Endometrial microvascular endothelial cells (primary cell): ENCODE data around the gene NOA1. TPM values are rescaled to one million over a fixed set of nuclear protein-coding genes. Genes with fewer than 3 reads are reported as not detected.

Source experiments
- in situ Hi-C: cut with HindIII; loops from 2 replicates; pipeline ENCODE4 v1.10.0; 2017; ENCODE audit warnings: low sequenced_read_pairs, low pct_unique_long_range_greater_than_20kb; ENCODE audit errors: inconsistent ontology term
- total RNA-seq: library from RNA; depleted of rRNA; stranded (reverse); fragments of >200 nt; gene quantifications from one replicate; pipeline ENCODE4 v1.2.3, GENCODE V29; 2015; ENCODE audit errors: inconsistent ontology term

NOA1 gene
- 19.0 TPM for total RNA-seq

- in situ Hi-C loops, result no loop called here
Measured at GRCh38 chr4:56977321-56978012, at the start of gene NOA1. Gene NOA1 (minus strand): TSS chr4:56977606. CDS start chr4:56977585, 21 bp downstream.

GRCh38 chr4:57023104-57023503, 45.7 kb upstream of the NOA1 start:
- in situ Hi-C loops, result no loop called here

- in situ Hi-C loops, result no loop called here
Measured at GRCh38 chr4:57020467-57021101, 43.2 kb upstream of the NOA1 start.

- in situ Hi-C loops, result no loop called here
Measured at GRCh38 chr4:57018980-57019379, 41.6 kb upstream of the NOA1 start.

GRCh38 chr4:57013543-57014120, 36.2 kb upstream of the NOA1 start:
- in situ Hi-C loops, result no loop called here

- in situ Hi-C loops, result no loop called here
Measured at GRCh38 chr4:56999751-57000150, 22.3 kb upstream of the NOA1 start.

- in situ Hi-C loops, result no loop called here
Measured at GRCh38 chr4:56995525-56995924, 18.1 kb upstream of the NOA1 start.

GRCh38 chr4:56990109-56990905, 12.9 kb upstream of the NOA1 start:
- in situ Hi-C loops, result no loop called here

- in situ Hi-C loops, result no loop called here
Measured at GRCh38 chr4:56986952-56987351, 9.5 kb upstream of the NOA1 start.

- in situ Hi-C loops, result no loop called here
Measured at GRCh38 chr4:56986192-56986591, 8.8 kb upstream of the NOA1 start.

- in situ Hi-C loops, result no loop called here
Measured at GRCh38 chr4:56981795-56982201, 4.4 kb upstream of the NOA1 start.

- in situ Hi-C loops, result no loop called here
Measured at GRCh38 chr4:56979421-56980072, 2.1 kb upstream of the NOA1 start.

- in situ Hi-C loops, result no loop called here
Measured at GRCh38 chr4:56978750-56979303, 1.4 kb upstream of the NOA1 start, which contains the start of gene POLR2B. Gene POLR2B (plus strand): TSS chr4:56978896. CDS start chr4:56978986, 90 bp downstream.

- in situ Hi-C loops, result no loop called here
Measured at GRCh38 chr4:56976837-56977320, 527 bp downstream of the NOA1 start.

- in situ Hi-C loops, result no loop called here
Measured at GRCh38 chr4:56976283-56976836, 1.0 kb downstream of the NOA1 start.

GRCh38 chr4:56973336-56973735, 4.1 kb downstream of the NOA1 start:
- in situ Hi-C loops, result no loop called here

- in situ Hi-C loops, result no loop called here
Measured at GRCh38 chr4:56972809-56973208, 4.6 kb downstream of the NOA1 start.

- in situ Hi-C loops, result no loop called here
Measured at GRCh38 chr4:56972389-56972788, 5.0 kb downstream of the NOA1 start.
